Measurements from ENCODE around the gene SYNCRIP. TPM values are rescaled to one million over a fixed set of nuclear protein-coding genes. Genes with fewer than 3 reads are reported as not detected.

SYNCRIP gene
- total and polyA plus RNA-seq, 2 of the 13 experiments (the other 11 are each of a cell fraction or from before 2014, with no cell fraction given): 8.1 to 112 TPM

- peak; percentile 17; the same call in 1 of the 2 replicates for TF ChIP-seq ARID3A (IDR thresholded peaks at IDR 0.05; ENCODE audit: low read depth, low read length)
- TF ChIP-seq ZNF281 (CRISPR knock-in tag; IDR thresholded peaks at IDR 0.05; ENCODE audit: borderline replicate concordance): 0 out of 2 replicates have a peak, but pooled peaks have one; percentile 23
- TF ChIP-seq ARID2 (CRISPR knock-in tag; IDR thresholded peaks at IDR 0.05; ENCODE audit: borderline replicate concordance): no peak
- no peak for TF ChIP-seq RARG (CRISPR knock-in tag; IDR thresholded peaks at IDR 0.05; ENCODE audit: low read depth)
- TF ChIP-seq ZFX (CRISPR knock-in tag; IDR thresholded peaks at IDR 0.05; ENCODE audit: low read depth): peak; percentile 49
- TF ChIP-seq SP5 (CRISPR knock-in tag; IDR thresholded peaks at IDR 0.05; ENCODE audit: borderline replicate concordance, low read depth): no peak
- TF ChIP-seq HNF1B (CRISPR knock-in tag; IDR thresholded peaks at IDR 0.05): peak; percentile 72; the same call in 1 of the 2 replicates
- TF ChIP-seq SIN3B (IDR thresholded peaks at IDR 0.05; ENCODE audit: low read length): no peak
- TF ChIP-seq E2F2 (CRISPR knock-in tag; IDR thresholded peaks at IDR 0.05; ENCODE audit: borderline replicate concordance): no peak
- TF ChIP-seq ZNF510 (CRISPR knock-in tag; IDR thresholded peaks at IDR 0.05; ENCODE audit: low read depth): no peak
- no peak for TF ChIP-seq TCF7 (IDR thresholded peaks at IDR 0.05; ENCODE audit: low read depth)
- TF ChIP-seq NRL (CRISPR knock-in tag; IDR thresholded peaks at IDR 0.05; ENCODE audit: borderline replicate concordance): no peak
- no peak for TF ChIP-seq ZSCAN22 (CRISPR knock-in tag; IDR thresholded peaks at IDR 0.05)
- peak; percentile 52 for TF ChIP-seq ZNF687 (CRISPR knock-in tag; IDR thresholded peaks at IDR 0.05)
- TF ChIP-seq ZNF253 (CRISPR knock-in tag; IDR thresholded peaks at IDR 0.05; ENCODE audit: borderline replicate concordance): no peak
- TF ChIP-seq MZF1 (CRISPR knock-in tag; IDR thresholded peaks at IDR 0.05; ENCODE audit: borderline replicate concordance): no peak
- TF ChIP-seq ZNF329 (CRISPR knock-in tag; IDR thresholded peaks at IDR 0.05; ENCODE audit: low read depth): no peak
- no peak for TF ChIP-seq ZNF121 (CRISPR knock-in tag; IDR thresholded peaks at IDR 0.05)
- TF ChIP-seq HNRNPL (IDR thresholded peaks at IDR 0.05; ENCODE audit: low read depth, low read length): no peak
Measured at GRCh38 chr6:85660181-85660611, 17.5 kb upstream of the SYNCRIP start (continued).

All from HepG2 (cell line).